ENCODE measurements around the gene PTPRG. TPM values are rescaled to one million over a fixed set of nuclear protein-coding genes. Genes with fewer than 3 reads are reported as not detected.

Gene PTPRG
- total and polyA plus RNA-seq, 2 donors (not counting 3 experiments of a cell fraction or from before 2014, with no cell fraction given), result 8.9 to 39.1 TPM

DNA sequence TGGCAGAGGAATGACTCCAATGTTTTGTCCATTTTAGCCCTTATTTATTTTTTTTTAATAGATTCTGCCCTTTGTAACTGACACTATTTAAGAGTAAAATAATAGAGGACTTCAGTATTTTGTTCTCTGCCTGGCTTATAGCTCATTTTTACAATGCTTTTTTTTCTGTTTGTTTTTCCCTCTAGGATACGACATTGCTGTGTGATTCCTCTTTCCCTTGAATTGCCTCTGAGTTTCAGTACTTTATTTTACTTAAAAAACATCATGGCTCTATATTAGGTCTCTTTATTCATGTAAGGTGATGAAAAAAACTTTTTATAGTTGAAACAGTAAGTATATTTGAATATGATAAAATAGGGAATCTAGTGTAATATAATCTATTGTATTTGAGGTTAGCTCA is 179.1 kb downstream of the PTPRG start:
- CTCF ChIA-PET, result no interaction called here
- BruUV-seq (replicated peaks), result no TSS peak
- H3K79me2 ChIP-seq (ENCODE audit: control insufficient read depth, insufficient read depth, low read length), result no peaks in the 10 kb centered on the region
- no peak overlapping the region for H3K27ac ChIP-seq (ENCODE audit: insufficient read depth, low read depth, low read length)
- no peaks in the 10 kb centered on the region for H3K36me3 ChIP-seq (ENCODE audit: control insufficient read depth in 2 of 2, extremely low read depth in 1 of 2, insufficient read depth in 2 of 2, low read length in 2 of 2)
- FAIRE-seq (no peak), DNase-seq (ENCODE audit: low read depth, low spot score) (no peak)
- POLR2A ChIA-PET, result no interaction called here
- H3K9me3 ChIP-seq (replicated peaks; ENCODE audit: control insufficient read depth, insufficient read depth, low read length), result no peaks in the 10 kb centered on the region
- no peaks in the 10 kb centered on the region for H4K20me1 ChIP-seq (replicated peaks; ENCODE audit: control insufficient read depth, extremely low read depth, insufficient read depth, low read length)
- H3K4me2 ChIP-seq (ENCODE audit: insufficient read depth, low read length), result no peak overlapping the region
- H3K4me1 ChIP-seq (ENCODE audit: control insufficient read depth, extremely low read depth, insufficient read depth, low read length), result no peaks in the 10 kb centered on the region
- intact Hi-C loops (cut with micrococcal nuclease) (no loop called here), dilution Hi-C loops (cut with MboI; ENCODE audit: extremely low pct_ligation_motif_present, low sequenced_read_pairs) (no loop called here)
- H3K27me3 ChIP-seq (ENCODE audit: control insufficient read depth in 2 of 2, insufficient read depth in 2 of 2, low read length in 2 of 2), result no peaks in the 10 kb centered on the region
- no peak overlapping the region for H3K4me3 ChIP-seq (replicated peaks in 1 of 3; ENCODE audit: insufficient read depth in 1 of 3, low read depth in 1 of 3, low read length in 3 of 3)
- TF ChIP-seq POLR2AphosphoS5 (IDR thresholded peaks at IDR 0.05; ENCODE audit: insufficient read depth, low read depth, low read length) (no peak), FOS (IDR thresholded peaks at IDR 0.05; ENCODE audit: borderline replicate concordance, insufficient read depth, low read length) (no peak), MYC (IDR thresholded peaks at IDR 0.05; ENCODE audit: low read depth, low read length) (no peak), JUN (IDR thresholded peaks at IDR 0.05; ENCODE audit: borderline replicate concordance, insufficient read depth, insufficient read length, low read depth) (no peak), EZH2 (IDR thresholded peaks at IDR 0.05; ENCODE audit: borderline replicate concordance, low read depth, low read length, severe bottlenecking) (no peak), GATA2 (IDR thresholded peaks at IDR 0.05; ENCODE audit: insufficient read depth, insufficient read length, low read depth, low read length) (no peak), POLR2A (IDR thresholded peaks at IDR 0.05; ENCODE audit: low read depth, low read length) (no peak)
- TF ChIP-seq, protein P1, sequence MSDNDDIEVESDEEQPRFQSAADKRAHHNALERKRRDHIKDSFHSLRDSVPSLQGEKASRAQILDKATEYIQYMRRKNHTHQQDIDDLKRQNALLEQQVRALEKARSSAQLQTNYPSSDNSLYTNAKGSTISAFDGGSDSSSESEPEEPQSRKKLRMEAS (IDR thresholded peaks at IDR 0.05; ENCODE audit: insufficient read depth, insufficient read length), result no peak
- TF ChIP-seq, protein P2, sequence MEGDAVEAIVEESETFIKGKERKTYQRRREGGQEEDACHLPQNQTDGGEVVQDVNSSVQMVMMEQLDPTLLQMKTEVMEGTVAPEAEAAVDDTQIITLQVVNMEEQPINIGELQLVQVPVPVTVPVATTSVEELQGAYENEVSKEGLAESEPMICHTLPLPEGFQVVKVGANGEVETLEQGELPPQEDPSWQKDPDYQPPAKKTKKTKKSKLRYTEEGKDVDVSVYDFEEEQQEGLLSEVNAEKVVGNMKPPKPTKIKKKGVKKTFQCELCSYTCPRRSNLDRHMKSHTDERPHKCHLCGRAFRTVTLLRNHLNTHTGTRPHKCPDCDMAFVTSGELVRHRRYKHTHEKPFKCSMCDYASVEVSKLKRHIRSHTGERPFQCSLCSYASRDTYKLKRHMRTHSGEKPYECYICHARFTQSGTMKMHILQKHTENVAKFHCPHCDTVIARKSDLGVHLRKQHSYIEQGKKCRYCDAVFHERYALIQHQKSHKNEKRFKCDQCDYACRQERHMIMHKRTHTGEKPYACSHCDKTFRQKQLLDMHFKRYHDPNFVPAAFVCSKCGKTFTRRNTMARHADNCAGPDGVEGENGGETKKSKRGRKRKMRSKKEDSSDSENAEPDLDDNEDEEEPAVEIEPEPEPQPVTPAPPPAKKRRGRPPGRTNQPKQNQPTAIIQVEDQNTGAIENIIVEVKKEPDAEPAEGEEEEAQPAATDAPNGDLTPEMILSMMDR (IDR thresholded peaks at IDR 0.05; ENCODE audit: extremely low read depth in 1 of 2, insufficient read depth in 1 of 2, low read depth in 1 of 2, low read length in 2 of 2), result no peak
- no peaks in the 10 kb centered on the region for H3K9me1 ChIP-seq (replicated peaks; ENCODE audit: control insufficient read depth, extremely low read depth, insufficient read depth, low read length)
- H3K9ac ChIP-seq (replicated peaks; ENCODE audit: extremely low read depth, insufficient read depth, low read length), result no peak overlapping the region
- H2AFZ ChIP-seq (ENCODE audit: low read depth, low read length), result no peak overlapping the region
